OCI-LY1 (cell line): ENCODE measurements around the gene ACAP3.

Experiments used
- EZH2 ChIP-seq: fragments of 200-600 bp; sonication (generic), shearing (Covaris generic); IDR thresholded peaks from 2 replicates; pipeline ENCODE4 v1.8.0; 2017; ENCODE audit warnings: borderline replicate concordance, mixed run types, mild to moderate bottlenecking, antibody characterized with exemption, low read length, moderate library complexity, mixed read lengths
- TF ChIP-seq, protein P1 (sequence below): fragments of 200-600 bp; sonication (generic), shearing (Covaris generic); IDR thresholded peaks from 2 replicates; pipeline ENCODE4 v1.5.1; 2017; ENCODE audit warnings: mild to moderate bottlenecking, antibody characterized with exemption, low read length, moderate library complexity, mixed read lengths

GRCh38 chr1:1345384-1345783, 37.7 kb upstream of the ACAP3 start:
- TF ChIP-seq, protein P1, sequence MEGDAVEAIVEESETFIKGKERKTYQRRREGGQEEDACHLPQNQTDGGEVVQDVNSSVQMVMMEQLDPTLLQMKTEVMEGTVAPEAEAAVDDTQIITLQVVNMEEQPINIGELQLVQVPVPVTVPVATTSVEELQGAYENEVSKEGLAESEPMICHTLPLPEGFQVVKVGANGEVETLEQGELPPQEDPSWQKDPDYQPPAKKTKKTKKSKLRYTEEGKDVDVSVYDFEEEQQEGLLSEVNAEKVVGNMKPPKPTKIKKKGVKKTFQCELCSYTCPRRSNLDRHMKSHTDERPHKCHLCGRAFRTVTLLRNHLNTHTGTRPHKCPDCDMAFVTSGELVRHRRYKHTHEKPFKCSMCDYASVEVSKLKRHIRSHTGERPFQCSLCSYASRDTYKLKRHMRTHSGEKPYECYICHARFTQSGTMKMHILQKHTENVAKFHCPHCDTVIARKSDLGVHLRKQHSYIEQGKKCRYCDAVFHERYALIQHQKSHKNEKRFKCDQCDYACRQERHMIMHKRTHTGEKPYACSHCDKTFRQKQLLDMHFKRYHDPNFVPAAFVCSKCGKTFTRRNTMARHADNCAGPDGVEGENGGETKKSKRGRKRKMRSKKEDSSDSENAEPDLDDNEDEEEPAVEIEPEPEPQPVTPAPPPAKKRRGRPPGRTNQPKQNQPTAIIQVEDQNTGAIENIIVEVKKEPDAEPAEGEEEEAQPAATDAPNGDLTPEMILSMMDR = no peak
- TF ChIP-seq EZH2 = no peak
